ENCODE data around the gene MS4A10. TPM values are rescaled to one million over a fixed set of nuclear protein-coding genes. Genes with fewer than 3 reads are reported as not detected.
A peak's percentile ranks its signal among the peaks of the same experiment; 100 is the strongest.

MS4A10 gene
- total RNA-seq, 6 experiments from 2014 or later: not detected

- H3K4me1 ChIP-seq: no peaks in the 10 kb centered on the region
- no peak overlapping the region for H3K27ac ChIP-seq
- H3K9me3 ChIP-seq: no peaks in the 10 kb centered on the region
- H3K27me3 ChIP-seq: no peaks in the 10 kb centered on the region
- peak in 1 of 4 donors; percentile 19 for ATAC-seq
- intact Hi-C loops (cut with DNase I): no loop called here
- 0% methylated on average over 6 of the region's 26 CpGs for WGBS (ENCODE audit: insufficient coverage, low coverage, low lambda C conversion rate, missing lambda C conversion rate)
- DNase-seq: no peak
- no peaks in the 10 kb centered on the region for H3K36me3 ChIP-seq
- no peak overlapping the region for H3K4me3 ChIP-seq
- TF ChIP-seq CTCF (IDR thresholded peaks at IDR 0.05): peak in 2 of 4 donors; percentile 25 to 37
- no peak for TF ChIP-seq POLR2A (IDR thresholded peaks at IDR 0.05)
Observed at GRCh38 chr11:60767388-60767811, 17.7 kb upstream of the MS4A10 start.

DNA sequence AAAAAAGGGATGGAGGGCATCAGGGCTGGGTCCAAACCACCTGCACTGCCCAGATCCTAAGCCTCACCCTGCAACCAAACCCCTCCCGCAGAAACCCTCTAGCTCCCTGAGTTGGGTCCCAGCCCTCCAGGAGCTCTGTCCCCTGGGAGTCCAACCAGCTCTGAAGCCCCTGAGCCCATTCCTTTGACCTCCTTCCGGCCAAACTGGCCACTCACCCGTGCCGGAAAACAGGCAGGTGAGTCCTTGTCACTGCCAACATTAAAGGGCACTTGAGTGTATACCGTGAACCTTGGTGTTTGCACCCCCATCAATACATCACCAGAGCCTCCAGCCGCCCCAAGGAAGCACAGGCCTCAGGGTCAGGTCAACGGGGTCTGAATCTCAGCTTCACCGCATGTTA lies 16.9 kb upstream of the MS4A10 start:
- TF ChIP-seq POLR2A (IDR thresholded peaks at IDR 0.05) (no peak), CTCF (IDR thresholded peaks at IDR 0.05) (no peak)
- no peaks in the 10 kb centered on the region for H3K4me1 ChIP-seq
- DNase-seq (no peak), ATAC-seq (no peak)
- H3K4me3 ChIP-seq: no peak overlapping the region
- H3K27ac ChIP-seq: no peak overlapping the region
- H3K27me3 ChIP-seq: no peaks in the 10 kb centered on the region
- WGBS (ENCODE audit: insufficient coverage, low coverage, low lambda C conversion rate, missing lambda C conversion rate): 100% methylated on average over 4 of the region's 8 CpGs
- H3K36me3 ChIP-seq: no peaks in the 10 kb centered on the region
- no peaks in the 10 kb centered on the region for H3K9me3 ChIP-seq
- intact Hi-C loops (cut with DNase I): no loop called here

DNA sequence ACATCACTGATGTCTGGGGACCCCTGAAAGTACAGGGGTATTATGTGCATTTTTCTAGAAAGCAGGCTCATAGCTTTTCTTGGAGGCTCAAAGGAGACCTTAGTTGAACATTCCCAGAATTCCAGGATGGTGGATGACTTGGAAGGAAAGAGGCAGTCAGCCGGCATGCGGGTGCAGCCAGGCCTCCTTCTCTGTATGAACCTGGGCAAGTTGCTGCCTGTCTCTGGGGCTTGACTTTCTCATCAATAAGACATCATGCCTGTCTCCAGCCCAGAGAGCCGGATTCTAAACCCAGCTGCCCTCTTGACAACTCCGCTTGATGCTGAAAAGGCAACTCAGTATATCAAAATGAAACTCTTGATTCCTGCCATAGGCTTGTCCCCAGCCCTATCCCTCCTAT lies 15.9 kb upstream of the MS4A10 start:
- DNase-seq: no peak
- intact Hi-C loops (cut with DNase I): no loop called here
- ATAC-seq: no peak
- Histone ChIP-seq H3K4me1 (no peaks in the 10 kb centered on the region), H3K27ac (no peak overlapping the region), H3K36me3 (no peaks in the 10 kb centered on the region), H3K9me3 (no peaks in the 10 kb centered on the region), H3K27me3 (no peaks in the 10 kb centered on the region), H3K4me3 (no peak overlapping the region)
- 13% methylated on average over 1 of the region's 4 CpGs for WGBS (ENCODE audit: insufficient coverage, low coverage, low lambda C conversion rate, missing lambda C conversion rate)
- no peak for TF ChIP-seq CTCF (IDR thresholded peaks at IDR 0.05)
- no peak for TF ChIP-seq POLR2A (IDR thresholded peaks at IDR 0.05)

DNA sequence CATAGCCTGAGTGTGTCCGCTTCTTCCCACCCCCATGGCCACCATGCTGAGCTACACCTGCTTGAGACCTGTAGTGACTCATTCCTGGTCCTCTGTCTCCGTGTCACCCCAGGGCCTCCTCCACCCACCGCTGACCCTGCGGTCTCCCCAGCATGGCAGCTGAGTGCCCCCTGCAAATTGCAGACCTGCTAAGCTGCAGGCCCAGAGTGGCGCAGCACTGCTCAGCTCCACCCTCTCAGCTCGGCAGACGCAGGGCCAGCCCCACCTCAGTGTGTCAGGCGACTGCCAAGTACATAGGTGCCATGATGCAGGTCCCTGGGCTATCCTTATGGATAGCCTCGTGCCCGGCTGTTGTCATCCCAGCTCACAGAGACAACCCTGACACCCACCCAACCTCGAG lies 15.3 kb upstream of the MS4A10 start:
- no peak overlapping the region for H3K4me3 ChIP-seq
- ATAC-seq (no peak), DNase-seq (no peak)
- TF ChIP-seq CTCF (IDR thresholded peaks at IDR 0.05) (no peak), POLR2A (IDR thresholded peaks at IDR 0.05) (no peak)
- no peaks in the 10 kb centered on the region for H3K27me3 ChIP-seq
- H3K36me3 ChIP-seq: no peaks in the 10 kb centered on the region
- H3K27ac ChIP-seq: no peak overlapping the region
- intact Hi-C loops (cut with DNase I): no loop called here
- no peaks in the 10 kb centered on the region for H3K4me1 ChIP-seq
- H3K9me3 ChIP-seq: no peaks in the 10 kb centered on the region
- WGBS (ENCODE audit: insufficient coverage, low coverage, low lambda C conversion rate, missing lambda C conversion rate): 69% methylated on average over 4 of the region's 11 CpGs

DNA sequence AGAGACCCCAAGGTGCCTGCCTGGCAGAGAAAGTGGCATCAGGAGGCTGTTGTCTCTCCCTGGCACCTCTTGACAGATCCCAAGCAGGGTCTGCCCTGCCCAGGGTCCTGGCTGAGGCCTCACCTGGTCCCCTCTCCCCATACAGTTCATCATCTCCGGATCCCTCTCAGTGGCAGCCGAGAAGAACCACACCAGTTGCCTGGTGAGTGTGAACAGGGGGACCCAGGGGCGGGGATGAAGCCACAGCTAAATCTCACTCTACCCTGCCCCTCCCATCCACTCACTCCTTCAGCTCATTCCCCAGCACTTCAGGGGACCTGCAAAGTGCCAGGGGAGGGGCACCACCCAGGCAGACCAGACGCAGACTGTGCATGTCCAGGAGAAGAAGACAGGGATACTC lies 14.0 kb upstream of the MS4A10 start:
- H3K4me1 ChIP-seq: no peaks in the 10 kb centered on the region
- H3K27ac ChIP-seq: no peak overlapping the region
- no peak overlapping the region for H3K4me3 ChIP-seq
- 60% methylated on average over 1 of the region's 4 CpGs for WGBS (ENCODE audit: insufficient coverage, low coverage, low lambda C conversion rate, missing lambda C conversion rate)
- no peaks in the 10 kb centered on the region for H3K36me3 ChIP-seq
- TF ChIP-seq CTCF (IDR thresholded peaks at IDR 0.05): no peak
- no peak for TF ChIP-seq POLR2A (IDR thresholded peaks at IDR 0.05)
- no peaks in the 10 kb centered on the region for H3K27me3 ChIP-seq
- intact Hi-C loops (cut with DNase I): no loop called here
- peak in 1 of 3 donors; percentile 26 for DNase-seq
- ATAC-seq: no peak
- H3K9me3 ChIP-seq: no peaks in the 10 kb centered on the region
